ENCODE measurements around the gene ZBTB26. TPM values are rescaled to one million over a fixed set of nuclear protein-coding genes. Genes with fewer than 3 reads are reported as not detected.
A peak's percentile ranks its signal among the peaks of the same experiment; 100 is the strongest.

Gene ZBTB26
- total and polyA plus RNA-seq, 2 donors (not counting 1 experiment from before 2014, with no cell fraction given): 4.7 to 16.4 TPM

DNA sequence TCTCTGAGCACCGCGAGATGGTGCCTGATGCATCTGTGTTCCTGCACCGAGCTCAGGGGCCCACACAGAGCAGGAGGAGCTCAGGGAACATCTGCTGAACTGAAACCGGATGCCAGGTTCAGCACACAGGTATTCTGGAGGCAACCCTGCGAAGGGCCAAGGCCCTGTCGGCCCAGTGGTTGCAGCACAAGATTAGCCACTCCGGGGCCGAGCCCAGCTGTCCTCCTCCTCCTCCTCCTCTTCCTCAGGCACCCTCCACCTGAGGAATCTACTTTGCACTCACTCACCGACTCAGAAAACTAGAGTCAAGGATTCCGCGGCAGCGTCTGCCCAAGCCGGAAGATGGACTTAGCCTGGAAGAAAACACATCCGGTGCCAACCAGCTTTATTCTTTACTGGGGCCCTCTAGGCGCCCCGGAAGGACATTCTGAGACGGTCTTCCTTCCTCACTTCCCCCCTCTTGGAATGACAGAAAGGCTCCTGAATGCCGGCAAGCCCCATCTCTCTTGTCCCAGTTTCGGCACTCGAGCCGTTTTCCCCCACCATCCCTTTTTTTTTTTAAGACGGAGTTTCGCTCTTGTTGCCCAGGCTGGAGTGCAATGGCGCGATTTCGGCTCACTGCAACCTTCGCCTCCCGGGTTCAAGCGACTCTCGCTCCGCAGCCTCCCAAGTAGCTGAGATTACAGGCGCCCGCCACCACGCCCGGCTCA is 18.2 kb downstream of the ZBTB26 start, which contains the start of gene ZBTB6:
ZBTB6 (minus strand) TSS at position 360 of the 710 bp plus-strand sequence. CDS start 1,251 bp downstream, outside the sequence.
- Mint-ChIP-seq H3K9me3 (ENCODE audit: insufficient read depth) (no peaks in the 10 kb centered on the region), H3K4me1 (peaks cover 25% of the 10 kb centered on the region), H3K27ac (peak within 1 kb of the TSS; percentile 97), H3K4me3 (peak within 1 kb of the TSS; percentile 89), H3K27me3 (no peaks in the 10 kb centered on the region)
- peak within 1 kb of the TSS; percentile 68 to 92 (median 83) for H3K4me3 ChIP-seq (ENCODE audit: control extremely low read depth in 1 of 5, extremely low read depth in 1 of 5, insufficient read depth in 1 of 5, low read depth in 2 of 5, low read length in 4 of 5)
- H3K79me2 ChIP-seq (ENCODE audit: control insufficient read depth, insufficient read depth, low read length): peaks cover 18% of the 10 kb centered on the region
- POLR2A ChIA-PET: interaction anchor here (0.7 to 2.7 kb wide), 9 partner anchors 8 to 1973 kb away, joined by 3 to 28 read pairs (median 6); partner anchors contain the start of genes PDCL, RABGAP1, RC3H2 and ZBTB26
- H3K4me1 ChIP-seq (ENCODE audit: control insufficient read depth in 2 of 2, insufficient read depth in 2 of 2, low read length in 2 of 2): peaks cover 13 to 16% of the 10 kb centered on the region in 2 donors
- ATAC-seq (ENCODE audit: low read depth) (peak; percentile 93), DNase-seq (peak; percentile 92)
- intact Hi-C loops (cut with micrococcal nuclease): loop anchor here (1.0 kb wide), 3 partner anchors 8 to 27 kb away; partner anchors contain the start of genes RC3H2 and ZBTB26
- no peak for TF ChIP-seq EZH2 (IDR thresholded peaks at IDR 0.05; ENCODE audit: borderline replicate concordance, insufficient read depth, low read depth, low read length, poor library complexity, severe bottlenecking)
- TF ChIP-seq, protein P1, sequence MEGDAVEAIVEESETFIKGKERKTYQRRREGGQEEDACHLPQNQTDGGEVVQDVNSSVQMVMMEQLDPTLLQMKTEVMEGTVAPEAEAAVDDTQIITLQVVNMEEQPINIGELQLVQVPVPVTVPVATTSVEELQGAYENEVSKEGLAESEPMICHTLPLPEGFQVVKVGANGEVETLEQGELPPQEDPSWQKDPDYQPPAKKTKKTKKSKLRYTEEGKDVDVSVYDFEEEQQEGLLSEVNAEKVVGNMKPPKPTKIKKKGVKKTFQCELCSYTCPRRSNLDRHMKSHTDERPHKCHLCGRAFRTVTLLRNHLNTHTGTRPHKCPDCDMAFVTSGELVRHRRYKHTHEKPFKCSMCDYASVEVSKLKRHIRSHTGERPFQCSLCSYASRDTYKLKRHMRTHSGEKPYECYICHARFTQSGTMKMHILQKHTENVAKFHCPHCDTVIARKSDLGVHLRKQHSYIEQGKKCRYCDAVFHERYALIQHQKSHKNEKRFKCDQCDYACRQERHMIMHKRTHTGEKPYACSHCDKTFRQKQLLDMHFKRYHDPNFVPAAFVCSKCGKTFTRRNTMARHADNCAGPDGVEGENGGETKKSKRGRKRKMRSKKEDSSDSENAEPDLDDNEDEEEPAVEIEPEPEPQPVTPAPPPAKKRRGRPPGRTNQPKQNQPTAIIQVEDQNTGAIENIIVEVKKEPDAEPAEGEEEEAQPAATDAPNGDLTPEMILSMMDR (IDR thresholded peaks at IDR 0.05): no peak
- H3K27ac ChIP-seq (ENCODE audit: low read length in 2 of 2): peak within 1 kb of the TSS; percentile 81
- H3K9ac ChIP-seq (ENCODE audit: low read length): peak within 1 kb of the TSS; percentile 76
- H3K4me2 ChIP-seq (replicated peaks; ENCODE audit: low read depth, low read length, poor library complexity, severe bottlenecking): peak within 1 kb of the TSS; percentile 77
- WGBS (ENCODE audit: insufficient coverage): under 1% methylated on average over 35 of the region's 35 CpGs
- CTCF ChIA-PET: interaction anchor here (0.9 to 2.3 kb wide), 9 partner anchors 8 to 437 kb away, joined by 3 to 14 read pairs (median 4); partner anchors contain the start of genes RABGAP1, RC3H2 and ZBTB26
- H3K27me3 ChIP-seq (replicated peaks in 1 of 4; ENCODE audit: control extremely low read depth in 1 of 4, control insufficient read depth in 3 of 4, insufficient read depth in 4 of 4, low read length in 3 of 4): no peaks in the 10 kb centered on the region
- no peaks in the 10 kb centered on the region for H4K20me1 ChIP-seq (ENCODE audit: control insufficient read depth, insufficient read depth, low read length, poor library complexity, severe bottlenecking)
- H3K36me3 ChIP-seq (replicated peaks in 1 of 2; ENCODE audit: control extremely low read depth in 1 of 2, control insufficient read depth in 1 of 2, extremely low read depth in 1 of 2, insufficient read depth in 2 of 2, low read length in 1 of 2): peaks cover 8 to 23% of the 10 kb centered on the region in 2 experiments
- H3K9me3 ChIP-seq (ENCODE audit: control extremely low read depth in 1 of 3, control insufficient read depth in 2 of 3, insufficient read depth in 1 of 3, low read length in 2 of 3): no peaks in the 10 kb centered on the region
- peak within 1 kb of the TSS; percentile 83 for H2AFZ ChIP-seq (ENCODE audit: insufficient read depth, low read depth, low read length, poor library complexity, severe bottlenecking)
